ENCODE results near the gene TMED5.
"Not testable (repeated sequence)": the region's sequence is repeated elsewhere in the genome, so short reads cannot be mapped to it uniquely, and the experiment has no call there.

- not testable (repeated sequence) for TF ChIP-seq EZH2 (IDR thresholded peaks at IDR 0.05; ENCODE audit: borderline replicate concordance, insufficient read depth, low read length, poor library complexity, severe bottlenecking); SMC3 (conservative IDR thresholded peaks at IDR 0.05; ENCODE audit: poor library complexity); EP300 (conservative IDR thresholded peaks at IDR 0.05; ENCODE audit: poor library complexity, severe bottlenecking); CTCF (IDR thresholded peaks at IDR 0.05; ENCODE audit: poor library complexity, severe bottlenecking)
Measured at GRCh38 chr1:93170141-93170678, 10.0 kb downstream of the TMED5 start.
